GM12864 (cell line): ENCODE results near the gene SLC35B2.
A peak's percentile ranks its signal among the peaks of the same experiment; 100 is the strongest.

Experiments
- DNase-seq: peaks from one replicate; pipeline ENCODE4 v3.0.0-alpha.2; 2011; ENCODE audit warnings: low read depth
- H3K4me3 ChIP-seq: 2 replicates; pipeline ENCODE4 v1.5.1; 2011; ENCODE audit warnings: mild to moderate bottlenecking, low read depth, low read length, control low read depth
- TF ChIP-seq, protein P1 (sequence below): IDR thresholded peaks from 2 replicates; pipeline ENCODE4 v1.5.1; 2011; ENCODE audit warnings: low read depth, mild to moderate bottlenecking, moderate library complexity, low read length, control low read depth, inconsistent platforms; ENCODE audit errors: missing control alignments

The SLC35B2 gene

DNA sequence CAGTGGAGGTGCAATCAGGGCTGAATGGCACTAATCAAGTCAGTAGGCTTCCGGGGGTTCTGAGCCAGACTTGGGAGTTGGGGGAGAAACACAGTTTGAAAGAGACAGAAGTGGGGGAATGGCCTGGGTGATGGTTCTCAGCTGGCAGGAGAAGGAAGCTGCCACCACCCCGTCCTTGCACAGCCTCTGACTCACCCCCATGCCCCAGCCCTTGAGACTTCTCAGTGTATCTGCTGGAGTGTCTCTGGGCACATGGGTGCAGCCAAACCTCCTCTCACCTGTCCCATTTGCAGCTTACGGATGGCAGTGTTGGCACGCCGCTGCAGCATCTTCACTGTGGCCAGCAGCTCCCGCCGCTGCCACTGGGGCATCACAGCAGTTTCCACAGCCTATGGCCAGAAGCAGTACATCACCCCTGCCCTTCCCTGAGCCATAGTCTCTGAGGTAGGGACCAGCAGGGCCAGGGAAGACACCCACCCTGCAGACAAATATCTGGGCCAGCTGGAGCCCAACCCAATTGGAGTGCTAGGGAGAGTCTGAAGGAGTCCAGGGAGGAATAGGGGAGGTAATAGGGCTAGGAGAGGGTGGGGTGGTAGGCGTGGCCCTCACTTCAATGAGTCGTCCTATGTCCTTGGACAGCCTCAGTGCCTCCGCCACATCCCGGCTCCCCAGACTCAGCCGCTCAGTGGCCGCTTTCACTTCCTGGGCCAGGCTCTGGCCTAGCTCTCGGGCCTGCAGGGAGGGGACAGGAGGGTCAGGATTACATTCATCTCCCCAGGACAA, 44.6 kb upstream of the SLC35B2 start:
- TF ChIP-seq, protein P1, sequence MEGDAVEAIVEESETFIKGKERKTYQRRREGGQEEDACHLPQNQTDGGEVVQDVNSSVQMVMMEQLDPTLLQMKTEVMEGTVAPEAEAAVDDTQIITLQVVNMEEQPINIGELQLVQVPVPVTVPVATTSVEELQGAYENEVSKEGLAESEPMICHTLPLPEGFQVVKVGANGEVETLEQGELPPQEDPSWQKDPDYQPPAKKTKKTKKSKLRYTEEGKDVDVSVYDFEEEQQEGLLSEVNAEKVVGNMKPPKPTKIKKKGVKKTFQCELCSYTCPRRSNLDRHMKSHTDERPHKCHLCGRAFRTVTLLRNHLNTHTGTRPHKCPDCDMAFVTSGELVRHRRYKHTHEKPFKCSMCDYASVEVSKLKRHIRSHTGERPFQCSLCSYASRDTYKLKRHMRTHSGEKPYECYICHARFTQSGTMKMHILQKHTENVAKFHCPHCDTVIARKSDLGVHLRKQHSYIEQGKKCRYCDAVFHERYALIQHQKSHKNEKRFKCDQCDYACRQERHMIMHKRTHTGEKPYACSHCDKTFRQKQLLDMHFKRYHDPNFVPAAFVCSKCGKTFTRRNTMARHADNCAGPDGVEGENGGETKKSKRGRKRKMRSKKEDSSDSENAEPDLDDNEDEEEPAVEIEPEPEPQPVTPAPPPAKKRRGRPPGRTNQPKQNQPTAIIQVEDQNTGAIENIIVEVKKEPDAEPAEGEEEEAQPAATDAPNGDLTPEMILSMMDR = no peak
- H3K4me3 ChIP-seq = no peak overlapping the region
- DNase-seq = no peak

DNA sequence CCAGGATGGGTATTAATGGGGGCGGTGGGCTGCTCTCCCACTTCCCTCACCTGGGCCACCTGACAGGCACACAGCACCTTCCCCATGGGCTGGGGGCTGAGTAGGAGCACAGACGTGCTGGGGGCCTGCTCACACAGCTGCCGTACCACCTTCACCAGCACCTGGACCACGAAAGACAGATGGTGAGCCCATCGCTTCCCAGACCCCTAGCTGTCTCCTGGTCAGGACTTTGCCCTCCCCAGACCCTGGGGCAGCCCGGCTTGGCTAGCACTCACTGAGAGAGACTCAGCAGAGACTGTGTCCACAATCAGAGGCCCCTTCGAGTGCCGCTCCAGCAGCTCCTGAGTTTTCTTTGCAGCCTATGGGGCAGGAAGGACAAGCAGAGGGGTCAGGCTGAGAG, 43.8 kb upstream of the SLC35B2 start:
- TF ChIP-seq, protein P1 = no peak
- DNase-seq = no peak
- no peak overlapping the region for H3K4me3 ChIP-seq

DNA sequence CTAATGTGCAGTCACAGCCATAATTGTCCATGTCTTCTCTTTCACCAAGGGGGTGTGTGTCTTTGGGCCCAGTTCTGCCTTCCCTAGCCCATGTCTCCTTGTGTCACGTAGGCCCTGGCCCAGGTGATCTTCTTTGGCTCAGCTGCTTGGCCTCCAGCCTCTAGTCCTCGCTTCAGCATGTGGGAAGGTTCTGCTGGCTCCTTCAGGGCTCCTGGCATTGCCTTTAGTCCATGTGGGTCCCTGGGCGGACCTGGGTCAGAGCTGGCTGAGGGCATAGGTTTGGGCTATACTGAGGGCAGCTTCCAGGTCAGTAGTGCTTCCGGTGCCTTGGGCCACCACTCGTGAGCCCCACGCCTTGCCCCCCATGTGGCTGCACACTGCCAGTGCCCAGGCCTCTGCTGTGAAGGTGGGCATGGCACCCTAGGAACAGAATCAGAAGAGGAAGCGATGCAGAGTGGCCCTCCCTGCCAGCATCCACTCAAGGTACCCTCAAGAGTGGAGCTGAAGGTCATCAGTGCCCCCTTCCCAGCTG, 43.0 kb upstream of the SLC35B2 start:
- no peak overlapping the region for H3K4me3 ChIP-seq
- TF ChIP-seq, protein P1 = no peak
- no peak for DNase-seq

DNA sequence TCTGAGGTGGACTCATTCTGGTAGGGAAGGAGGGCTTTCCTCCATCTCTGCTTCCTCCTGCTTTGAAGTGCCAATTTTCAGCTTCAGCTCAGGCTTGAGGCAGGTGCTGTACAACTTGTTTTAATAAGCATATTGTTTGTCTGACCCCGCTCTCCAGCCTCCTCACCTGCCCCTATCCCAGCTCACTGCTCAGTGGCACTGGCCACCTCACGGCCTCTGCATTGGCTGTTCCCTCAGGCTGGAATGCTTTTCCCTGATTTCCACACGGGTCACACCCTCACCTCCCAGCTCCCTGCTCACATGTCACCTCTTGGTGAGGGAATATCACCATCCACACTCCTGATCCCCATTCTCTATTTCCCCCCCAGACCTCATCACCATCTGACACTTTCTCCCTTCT, 41.5 kb upstream of the SLC35B2 start:
- no peak for DNase-seq
- TF ChIP-seq, protein P1 = no peak
- H3K4me3 ChIP-seq = no peak overlapping the region

DNA sequence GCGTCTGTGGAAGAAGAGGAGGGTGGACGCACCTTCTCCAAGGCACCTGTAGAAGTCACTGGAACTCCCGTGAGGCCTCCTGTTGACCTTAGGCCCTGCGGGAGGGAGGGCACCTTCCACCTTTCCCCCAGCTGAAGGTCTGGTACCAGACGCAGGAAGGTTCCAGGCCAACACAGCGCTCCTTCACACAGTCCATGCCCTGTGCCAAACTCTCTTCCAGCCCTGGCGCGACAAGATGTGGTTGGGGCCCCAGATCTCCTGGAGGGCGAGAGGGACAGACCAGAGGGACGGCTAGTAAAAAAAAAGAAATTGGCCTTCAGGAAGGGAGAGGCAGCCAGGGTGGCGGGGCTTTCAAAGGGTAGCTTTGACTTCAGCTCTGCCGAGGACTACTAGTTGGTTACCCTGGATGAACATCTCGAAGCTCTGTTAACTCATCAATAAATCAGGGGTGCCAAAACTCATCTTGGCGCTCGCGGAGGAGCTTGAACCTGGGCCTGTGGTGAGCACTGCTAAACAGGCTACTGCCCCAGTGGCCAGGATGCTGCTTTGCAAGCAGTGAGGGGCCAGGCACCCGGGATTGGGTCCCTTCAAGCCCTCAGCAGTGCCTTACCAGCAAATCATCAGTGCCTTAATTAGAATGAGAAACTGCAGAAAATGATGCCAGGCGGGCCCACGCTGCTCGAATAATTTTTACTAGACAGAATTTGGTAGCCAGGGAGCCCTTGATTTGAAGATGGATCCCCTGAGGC, 40.9 kb upstream of the SLC35B2 start:
- no peak overlapping the region for H3K4me3 ChIP-seq
- DNase-seq = no peak
- TF ChIP-seq, protein P1 = peak; percentile 10

DNA sequence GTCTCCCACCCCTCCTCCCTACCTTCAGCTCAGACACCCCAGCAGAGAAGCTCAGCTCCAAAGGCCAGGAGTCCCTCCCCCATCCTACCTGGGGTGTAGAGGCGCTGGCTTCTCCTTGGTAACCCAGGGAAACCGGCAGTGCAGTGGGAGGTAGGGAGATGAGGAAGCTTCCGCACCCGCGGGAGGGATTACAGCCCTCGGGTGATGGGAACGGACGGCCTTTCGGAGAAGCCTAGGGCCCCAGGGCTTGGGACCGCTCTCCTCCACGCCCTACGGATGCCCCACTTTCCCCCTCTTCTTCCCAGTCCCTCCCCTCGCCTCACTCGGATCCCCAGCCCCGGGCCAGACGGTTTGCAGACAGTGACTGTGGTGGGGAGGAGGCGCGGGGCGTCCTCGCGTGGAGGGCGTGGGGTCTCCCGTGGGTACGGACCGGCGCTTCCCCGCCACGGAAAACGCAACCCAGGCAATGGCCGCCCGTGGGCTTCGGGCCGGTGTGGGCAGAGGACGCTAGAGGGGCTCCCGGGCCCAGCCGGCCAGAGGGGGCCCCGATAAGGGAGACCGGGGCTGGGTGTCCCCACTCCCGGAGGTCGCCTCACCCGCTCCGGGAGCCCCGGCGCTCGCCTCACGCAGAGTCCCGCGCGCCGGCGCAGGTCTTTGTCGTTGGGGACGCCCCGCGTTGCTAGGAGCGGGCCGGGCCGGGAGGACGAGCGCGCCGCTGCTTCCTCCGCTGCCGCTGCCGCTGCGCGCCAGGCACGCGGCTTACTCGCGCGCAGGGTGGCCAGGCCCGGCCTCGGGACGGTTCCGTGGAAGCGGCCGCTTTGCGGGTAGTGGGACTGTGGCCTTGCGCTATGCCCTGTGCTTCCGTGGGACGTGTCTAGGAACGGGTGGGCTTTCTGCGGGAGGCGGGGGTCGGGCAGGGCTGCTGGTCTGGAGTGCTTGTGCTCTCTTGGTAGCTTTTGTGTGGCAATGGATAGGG, 40.0 kb upstream of the SLC35B2 start:
- TF ChIP-seq, protein P1 = no peak
- no peak overlapping the region for H3K4me3 ChIP-seq
- DNase-seq = no peak
